GM18526 (cell line): ENCODE results near the gene MAPK14.

ENCODE experiments used
- POLR2A ChIP-seq: IDR thresholded peaks from 3 replicates; pipeline ENCODE4 v1.6.1; 2011; ENCODE audit not compliant: insufficient read length; ENCODE audit errors: extremely low read depth

Gene MAPK14

DNA sequence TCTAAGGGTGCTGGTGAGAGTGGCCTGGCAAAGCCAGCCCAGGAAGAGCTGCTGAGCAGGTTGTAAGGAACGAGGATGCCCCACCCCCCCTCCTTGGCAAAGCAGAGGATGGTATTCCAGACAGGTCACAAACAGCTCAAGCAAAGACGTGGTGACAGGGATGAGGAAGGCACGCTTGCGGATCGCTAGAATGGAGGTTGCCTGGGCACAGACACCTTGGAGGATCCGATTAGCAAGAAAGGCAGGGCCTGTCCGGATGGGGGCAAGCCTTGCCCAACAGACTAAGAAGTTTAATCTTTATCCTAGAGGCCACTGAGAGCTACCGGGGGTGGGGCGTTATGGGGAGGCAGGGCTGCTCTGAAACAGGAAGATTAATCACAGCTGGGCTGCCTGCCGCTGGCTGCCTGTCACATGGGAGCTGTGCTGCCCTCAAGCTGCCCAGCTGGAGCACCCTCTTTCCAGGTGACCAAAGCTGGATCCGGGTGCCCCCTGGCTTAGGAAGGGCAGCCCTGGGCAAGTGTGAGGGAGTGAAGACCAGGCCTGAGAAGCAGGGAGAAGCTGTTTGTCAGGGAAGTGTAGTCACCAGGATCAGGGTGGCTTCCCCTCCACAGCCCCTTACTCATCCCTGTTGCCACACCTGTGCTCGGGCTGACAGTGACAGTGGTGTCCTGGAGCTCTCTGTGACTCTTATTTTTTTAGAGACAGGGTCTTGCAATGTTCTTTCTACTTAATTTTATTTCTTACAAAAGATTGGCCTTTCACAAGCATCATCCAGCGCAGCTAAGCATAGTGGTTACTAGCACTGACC is 93.6 kb downstream of the MAPK14 start:
- no peak for TF ChIP-seq POLR2A

DNA sequence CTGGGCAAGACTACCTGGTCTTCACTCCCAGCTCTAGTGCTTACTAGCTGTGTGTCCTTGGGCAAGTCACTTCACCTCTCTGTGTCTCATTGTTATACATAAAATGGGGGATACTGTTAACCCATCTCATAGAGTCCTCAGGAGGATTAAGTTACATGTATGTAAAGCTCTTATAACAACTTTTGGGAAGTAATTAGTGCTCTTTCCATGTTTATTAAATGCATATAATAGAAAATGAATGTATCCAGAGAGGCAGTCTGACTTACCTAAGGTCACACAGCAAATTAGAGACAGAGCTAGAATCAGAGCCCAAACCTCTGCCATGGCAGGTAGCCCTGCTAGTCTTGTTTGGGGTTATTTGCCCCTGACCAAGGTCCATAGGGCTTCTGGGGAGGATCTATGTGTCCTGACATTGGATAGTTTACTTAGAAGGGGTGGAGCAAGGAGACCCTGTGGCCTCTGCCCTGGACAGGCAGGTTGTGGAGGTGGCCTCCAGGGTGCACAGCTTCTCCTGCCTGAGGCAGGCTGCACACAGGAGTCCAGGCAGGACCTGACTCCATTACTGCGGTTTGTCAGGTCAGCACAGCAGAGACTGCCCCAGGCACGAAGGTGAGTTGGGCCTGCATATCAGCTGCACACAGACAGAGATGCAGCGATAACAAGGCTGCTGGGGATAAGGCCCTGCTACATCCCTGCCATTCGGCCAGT is 94.3 kb downstream of the MAPK14 start:
- TF ChIP-seq POLR2A, result no peak

DNA sequence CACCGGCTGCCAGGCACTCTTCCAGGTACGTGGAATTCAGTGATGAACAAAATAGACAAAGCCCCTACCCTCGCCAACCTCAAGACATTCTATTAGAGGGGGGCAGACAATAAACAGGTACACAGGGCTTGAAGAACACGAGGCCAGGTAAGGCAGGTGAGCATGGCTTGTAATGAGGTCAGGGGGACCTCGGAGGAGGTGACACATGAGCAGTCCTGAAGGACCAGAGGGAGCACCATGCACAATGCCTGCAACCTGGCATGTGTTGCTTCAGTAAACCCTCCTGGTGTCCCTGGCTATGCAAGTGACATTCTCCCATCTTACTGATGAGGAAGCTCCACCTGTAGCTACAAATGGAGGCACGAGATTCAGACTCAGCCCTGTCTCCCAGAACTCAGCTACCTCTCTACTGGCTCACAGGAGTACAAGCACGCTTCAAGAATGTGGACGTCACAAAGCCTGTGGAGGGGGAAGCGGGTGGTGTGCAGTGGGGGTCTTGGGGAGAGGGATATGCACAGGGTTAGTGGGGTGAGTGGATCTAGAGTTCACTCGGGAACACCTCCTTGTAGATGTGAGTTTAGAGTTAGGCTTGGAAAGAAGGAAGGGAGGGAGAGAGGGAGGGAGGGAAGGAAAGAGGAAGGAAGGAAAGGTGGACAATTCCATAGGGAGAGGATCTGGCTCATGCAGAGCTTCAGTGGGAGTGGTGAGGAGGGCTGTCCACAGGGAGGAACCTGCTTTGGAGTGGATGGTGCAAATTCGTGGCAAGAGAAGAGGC is 95.1 kb downstream of the MAPK14 start:
- TF ChIP-seq POLR2A, result no peak

DNA sequence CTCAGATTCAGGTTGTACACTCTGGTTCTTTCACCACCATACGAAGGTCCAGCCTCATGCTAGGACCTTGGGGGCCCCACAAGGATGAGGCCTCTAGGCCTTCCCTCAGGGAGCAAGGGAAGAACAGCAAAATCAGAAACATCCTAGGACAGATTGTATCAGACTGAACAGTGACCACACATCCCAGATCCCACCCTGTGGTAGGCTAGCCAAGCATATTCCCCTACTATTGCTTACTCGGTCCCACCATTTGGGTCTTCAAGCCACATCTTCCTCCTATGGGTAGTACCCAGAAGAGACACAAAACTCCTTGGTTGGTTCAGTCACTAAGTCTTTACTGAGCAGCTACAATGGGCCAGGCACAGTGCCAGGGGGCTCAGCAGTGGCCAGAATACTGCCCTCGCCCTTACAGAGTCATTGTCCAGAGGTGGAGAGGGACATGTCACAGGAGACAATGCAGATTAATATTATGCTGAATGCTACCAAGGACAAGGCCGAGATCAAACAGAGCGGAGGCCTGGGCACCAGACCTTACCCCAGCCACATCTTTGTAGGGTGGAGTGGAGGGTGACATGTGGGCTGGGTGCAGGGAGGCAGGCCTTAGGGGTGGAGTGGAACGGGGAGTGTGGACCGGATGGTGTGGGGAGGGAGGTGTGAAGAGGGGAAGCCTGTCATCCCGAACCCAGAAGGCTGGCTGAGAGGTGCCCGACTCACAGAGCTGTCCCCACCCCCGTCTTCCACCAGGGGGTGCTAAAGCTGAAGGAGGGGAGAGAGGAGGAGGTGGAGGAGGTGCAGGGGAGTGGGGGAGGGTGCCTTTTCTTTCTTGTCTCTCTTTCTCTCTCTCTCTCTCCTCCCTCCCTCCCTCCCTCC is 95.9 kb downstream of the MAPK14 start:
- TF ChIP-seq POLR2A, result no peak

DNA sequence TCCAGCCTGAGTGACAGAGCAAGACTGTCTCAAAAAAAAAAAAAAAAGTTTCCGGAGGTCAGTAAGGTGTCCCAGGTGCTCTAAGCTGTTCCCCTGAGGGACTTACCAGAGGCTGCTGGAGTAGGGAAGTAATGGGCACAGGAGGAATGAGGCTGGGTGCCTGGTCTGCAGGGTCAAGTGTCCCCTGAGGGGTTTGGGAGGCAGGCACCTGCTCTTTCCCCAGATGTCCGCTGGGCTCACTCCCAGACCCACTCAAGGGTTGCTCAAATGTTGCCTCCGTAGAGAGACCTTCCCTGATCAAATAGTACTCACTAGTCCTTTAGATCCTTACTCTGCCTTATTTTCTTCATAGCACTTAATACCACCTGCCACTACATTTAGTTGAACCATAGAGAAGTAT is 97.3 kb downstream of the MAPK14 start:
- TF ChIP-seq POLR2A, result no peak

DNA sequence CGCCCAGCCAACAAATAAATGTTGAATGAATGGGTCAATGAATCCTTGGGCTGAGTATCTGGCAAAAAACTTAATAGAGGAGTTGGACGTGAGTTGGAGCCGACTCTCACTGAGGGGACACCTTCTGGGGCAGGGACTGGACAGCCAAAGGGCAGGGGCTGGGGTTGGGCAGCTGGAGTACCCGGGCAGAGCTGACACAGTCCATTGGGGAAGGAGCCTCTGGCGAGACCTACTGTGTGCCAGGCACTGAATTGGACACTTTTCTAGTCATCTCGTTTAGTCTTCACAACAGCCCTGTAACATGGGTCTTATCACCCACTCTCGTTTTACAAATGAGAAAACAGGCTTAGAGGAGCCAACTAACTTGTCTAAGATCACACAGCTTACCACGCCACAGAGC is 98.0 kb downstream of the MAPK14 start:
- no peak for TF ChIP-seq POLR2A

DNA sequence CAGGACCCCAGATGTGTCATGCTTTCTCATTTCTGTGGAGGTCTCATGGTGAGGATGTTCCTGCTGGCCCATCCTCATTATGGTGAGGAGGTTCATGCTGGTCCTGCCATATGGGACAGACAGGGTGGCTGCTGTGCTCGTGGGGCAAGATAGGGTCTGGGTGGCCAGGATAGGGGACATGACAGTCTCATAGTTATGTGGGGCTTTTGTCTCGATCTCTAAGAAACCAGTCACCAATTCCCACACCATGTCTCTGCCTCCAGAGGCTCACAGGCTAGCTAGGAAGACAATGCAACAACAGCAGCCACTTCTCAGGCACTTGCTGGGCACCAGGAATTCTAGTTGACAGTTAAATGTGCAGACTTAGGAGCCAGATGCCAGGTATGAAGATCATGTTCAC is 98.5 kb downstream of the MAPK14 start:
- no peak for TF ChIP-seq POLR2A

DNA sequence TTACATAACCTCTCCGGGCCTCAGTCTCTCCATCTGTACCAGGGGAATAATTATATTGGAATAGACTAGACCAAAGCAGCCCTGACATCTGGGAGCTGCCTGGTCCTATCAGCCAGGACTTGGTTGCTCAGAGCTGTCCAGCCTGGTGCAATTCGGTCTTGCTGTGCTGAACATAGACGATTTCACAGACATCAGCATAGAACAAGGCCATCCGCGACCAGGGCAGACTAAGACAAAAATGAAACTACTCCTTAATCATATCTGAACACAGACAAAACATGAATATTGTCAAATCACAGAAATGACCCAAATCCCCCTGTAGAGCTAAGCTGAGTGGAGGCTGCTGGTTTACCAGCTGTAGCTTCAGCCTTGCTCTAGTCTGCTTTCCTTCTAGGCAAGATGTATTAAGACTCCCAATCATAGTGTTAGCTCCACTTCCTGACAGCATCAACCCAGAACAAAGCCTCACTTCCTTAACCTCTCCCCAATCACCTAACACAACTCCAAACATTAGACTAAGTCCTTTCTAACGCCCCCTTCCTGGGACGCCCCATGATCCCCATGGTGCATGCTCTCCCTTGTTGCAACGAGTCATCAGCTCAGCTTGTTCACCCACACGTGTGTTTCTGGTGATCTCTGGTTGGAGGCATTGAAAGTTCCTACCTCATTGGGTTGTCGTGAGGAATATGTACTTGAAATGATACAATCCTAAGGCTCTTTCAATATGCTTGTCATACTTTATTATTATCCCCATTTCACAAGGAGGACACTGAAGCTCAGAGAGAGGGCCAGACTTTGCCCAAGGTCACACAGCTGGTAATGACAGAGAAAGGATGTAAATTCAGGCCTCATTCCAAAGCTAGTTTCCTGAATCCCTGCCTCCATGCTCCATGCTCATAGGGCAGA is 99.2 kb downstream of the MAPK14 start:
- no peak for TF ChIP-seq POLR2A

DNA sequence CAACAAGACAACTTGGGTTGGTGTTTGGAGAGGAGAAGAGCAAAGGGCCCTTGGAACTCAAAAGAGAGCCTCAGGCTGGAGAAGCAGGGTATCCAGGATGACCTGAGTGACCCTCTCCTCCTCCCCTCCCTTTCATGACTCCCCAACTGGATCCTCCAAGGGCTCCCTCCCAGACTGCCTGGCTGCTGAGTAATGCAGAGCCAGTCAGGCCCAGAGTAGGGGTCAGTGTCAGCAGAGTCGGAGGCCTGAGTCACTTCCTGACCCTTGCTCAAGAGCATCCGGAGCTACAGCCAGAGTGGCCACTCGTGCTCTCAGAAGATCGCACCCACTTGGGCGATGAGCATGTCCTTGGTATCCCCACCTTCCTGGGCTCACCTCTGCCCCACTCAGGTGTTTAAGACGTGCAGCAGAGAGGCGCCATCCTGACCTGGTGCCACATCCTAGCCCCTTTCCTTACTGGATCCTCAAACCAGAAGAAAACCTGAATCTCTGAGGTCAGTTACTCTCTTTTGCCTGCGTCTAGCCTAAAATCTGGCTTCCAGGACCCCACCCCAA is 99.9 kb downstream of the MAPK14 start:
- no peak for TF ChIP-seq POLR2A

DNA sequence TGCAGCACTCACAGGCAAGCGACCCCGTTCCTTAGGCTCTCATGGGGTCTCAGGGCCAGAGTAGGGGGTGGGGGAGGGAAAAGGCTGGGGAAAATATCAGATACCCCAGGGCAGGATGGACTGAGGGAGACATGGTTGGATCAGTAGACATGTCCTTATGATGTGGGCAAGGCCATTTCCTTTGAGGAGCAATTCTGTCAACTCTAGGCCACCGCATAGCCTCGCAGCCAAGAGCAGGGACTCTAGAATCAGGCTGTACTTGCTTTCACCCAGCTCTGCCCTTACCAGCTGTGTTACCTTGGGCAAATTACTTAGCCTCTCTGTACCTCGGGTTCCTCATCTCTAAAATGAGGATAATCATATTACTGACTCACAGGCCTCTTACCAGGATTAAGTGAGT is 100.5 kb downstream of the MAPK14 start:
- no peak for TF ChIP-seq POLR2A

DNA sequence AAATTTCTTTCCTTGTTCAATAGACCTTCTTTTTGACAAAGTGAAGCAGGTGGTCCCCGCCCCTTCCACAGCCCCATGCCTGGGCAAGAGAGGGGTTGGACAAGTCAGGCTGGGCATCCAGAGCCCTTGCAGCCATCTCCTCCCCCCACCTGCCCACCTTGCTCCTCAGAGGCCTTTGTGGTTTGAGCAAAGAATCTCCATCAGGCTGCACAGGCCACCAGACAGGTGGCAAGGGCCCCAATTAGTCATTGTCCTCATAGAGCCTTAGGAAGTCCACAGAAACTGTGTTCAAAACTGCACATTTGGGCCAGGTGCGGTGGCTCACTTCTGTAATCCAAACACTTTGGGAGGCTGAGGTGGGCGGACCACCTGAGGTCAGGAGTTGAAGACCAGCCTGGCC is 101.2 kb downstream of the MAPK14 start:
- no peak for TF ChIP-seq POLR2A

DNA sequence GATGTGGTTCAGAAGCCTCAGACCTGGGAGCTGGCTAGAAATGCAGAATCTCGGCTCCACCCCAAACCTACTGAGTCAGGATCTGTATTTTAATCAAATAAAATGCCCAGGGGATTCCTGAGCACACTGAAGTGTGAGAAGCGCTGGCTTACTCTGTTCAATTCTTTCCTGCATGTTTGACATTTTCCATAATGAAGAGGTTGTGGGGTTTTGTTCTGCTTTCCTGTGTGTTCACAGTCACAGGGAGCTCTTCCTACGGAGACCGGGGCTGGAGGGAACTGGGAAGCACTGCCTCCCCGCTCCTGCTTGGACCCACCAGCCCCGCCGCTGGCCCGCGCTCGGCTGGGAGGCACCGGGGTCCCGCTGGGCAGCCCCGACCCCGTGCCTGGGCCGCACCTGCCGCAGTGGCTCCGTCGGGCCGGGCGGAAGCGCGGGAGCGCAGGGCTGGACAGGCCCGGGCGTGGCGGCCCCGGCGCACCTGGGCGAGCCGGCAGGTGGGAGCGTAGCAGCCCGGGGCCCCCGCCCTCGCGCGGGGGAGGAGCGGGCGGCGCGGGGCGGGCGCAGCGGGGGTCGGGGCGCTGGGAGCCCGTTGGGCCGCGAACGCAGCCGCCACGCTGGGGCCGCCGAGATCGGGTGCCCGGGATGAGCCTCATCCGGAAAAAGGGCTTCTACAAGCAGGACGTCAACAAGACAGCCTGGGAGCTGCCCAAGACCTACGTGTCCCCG is 102.5 kb downstream of the MAPK14 start, which contains the start of gene MAPK13:
Gene MAPK13 (plus strand): TSS at position 573 of the 726 bp plus-strand sequence. CDS start 70 bp downstream, at position 643.
- TF ChIP-seq POLR2A, result no peak
